Natural killer cell treated with Interleukin-12 subunit alpha and Interleukin-12 subunit beta and Interleukin-15 and Interleukin-18, amount 100 ng/mL, for 72 hours (primary cell): ENCODE measurements around the gene MAN2A1. TPM values are rescaled to one million over a fixed set of nuclear protein-coding genes. Genes with fewer than 3 reads are reported as not detected.

Experiments
- ATAC-seq, 2 donors: fragments of 150-1000 bp; cut with Tn5 transposase in 1 of 2; sonication (Bioruptor Pico), chemical (Tn5 transposase) in 1 of 2; 2 replicates each; pipeline ENCODE4 v1.10.0; 2021
- DNase-seq: peaks from one replicate; pipeline ENCODE4 v3.0.0; 2022; ENCODE audit warnings: low spot score
- H3K27ac Mint-ChIP-seq, 2 donors: 1 replicate in 1 of 2; 2 replicates in 1 of 2; pipeline ENCODE4 v1.8.0; 2022; ENCODE audit warnings: mixed read lengths in 2 of 2, mild to moderate bottlenecking in 1 of 2, moderate library complexity in 1 of 2
- H3K27me3 Mint-ChIP-seq, 2 donors: 1 replicate in 1 of 2; 2 replicates in 1 of 2; pipeline ENCODE4 v1.8.0; 2022; ENCODE audit warnings: mixed read lengths in 2 of 2
- H3K36me3 Mint-ChIP-seq: one replicate; pipeline ENCODE4 v1.8.0; 2022; ENCODE audit warnings: mixed read lengths
- H3K4me1 Mint-ChIP-seq, 2 donors: 1 replicate in 1 of 2; 2 replicates in 1 of 2; pipeline ENCODE4 v1.8.0; 2022; ENCODE audit warnings: low read depth in 2 of 2, mixed read lengths in 2 of 2, mild to moderate bottlenecking in 1 of 2
- H3K4me3 Mint-ChIP-seq: one replicate; pipeline ENCODE4 v1.8.0; 2022; ENCODE audit warnings: mixed read lengths
- H3K9me3 Mint-ChIP-seq: 2 replicates; pipeline ENCODE4 v1.8.0; 2022; ENCODE audit warnings: mixed read lengths
- total RNA-seq, 2 donors: library from RNA; stranded (reverse); gene quantifications; one replicate each; pipeline ENCODE4 v1.2.3, GENCODE V29; 2022

MAN2A1 gene
- total RNA-seq, 2 donors from 2014 or later, result 37.9 to 38.7 TPM

GRCh38 chr5:109703829-109704228, 14.1 kb downstream of the MAN2A1 start:
- H3K27me3 Mint-ChIP-seq, result no peaks in the 10 kb centered on the region
- DNase-seq, result no peak
- ATAC-seq, result no peak
- H3K36me3 Mint-ChIP-seq, result peaks cover 4% of the 10 kb centered on the region
- H3K27ac Mint-ChIP-seq, result no peak overlapping the region
- H3K9me3 Mint-ChIP-seq, result no peaks in the 10 kb centered on the region
- peaks cover 41 to 51% of the 10 kb centered on the region in 2 donors for H3K4me1 Mint-ChIP-seq
- no peak overlapping the region for H3K4me3 Mint-ChIP-seq

GRCh38 chr5:109704282-109704952, 14.7 kb downstream of the MAN2A1 start:
- Mint-ChIP-seq H3K27ac (no peak overlapping the region), H3K4me3 (no peak overlapping the region), H3K27me3 (no peaks in the 10 kb centered on the region), H3K4me1 (peaks cover 41 to 50% of the 10 kb centered on the region in 2 donors), H3K9me3 (no peaks in the 10 kb centered on the region), H3K36me3 (no peaks in the 10 kb centered on the region)
- DNase-seq, result no peak
- no peak for ATAC-seq

- peaks cover 41 to 46% of the 10 kb centered on the region in 2 donors for H3K4me1 Mint-ChIP-seq
- no peaks in the 10 kb centered on the region for H3K36me3 Mint-ChIP-seq
- no peak for ATAC-seq
Observed at GRCh38 chr5:109705596-109705995, 15.9 kb downstream of the MAN2A1 start.

GRCh38 chr5:109706095-109706494, 16.4 kb downstream of the MAN2A1 start:
- DNase-seq (no peak), ATAC-seq (no peak)
- no peaks in the 10 kb centered on the region for H3K36me3 Mint-ChIP-seq
- H3K27me3 Mint-ChIP-seq, result no peaks in the 10 kb centered on the region
- peaks cover 40 to 42% of the 10 kb centered on the region in 2 donors for H3K4me1 Mint-ChIP-seq
- no peak overlapping the region for H3K27ac Mint-ChIP-seq
- H3K9me3 Mint-ChIP-seq, result no peaks in the 10 kb centered on the region
- H3K4me3 Mint-ChIP-seq, result no peak overlapping the region

More at GRCh38 chr5:109705596-109705995, 15.9 kb downstream of the MAN2A1 start:
- no peak for DNase-seq
- no peak overlapping the region for H3K4me3 Mint-ChIP-seq
- no peak overlapping the region for H3K27ac Mint-ChIP-seq
- no peaks in the 10 kb centered on the region for H3K9me3 Mint-ChIP-seq
- no peaks in the 10 kb centered on the region for H3K27me3 Mint-ChIP-seq

GRCh38 chr5:109707531-109707930, 17.8 kb downstream of the MAN2A1 start:
- Mint-ChIP-seq H3K4me1 (peaks cover 40% of the 10 kb centered on the region in 2 donors), H3K4me3 (no peak overlapping the region), H3K9me3 (no peaks in the 10 kb centered on the region), H3K27me3 (no peaks in the 10 kb centered on the region), H3K27ac (no peak overlapping the region), H3K36me3 (no peaks in the 10 kb centered on the region)
- ATAC-seq (no peak), DNase-seq (no peak)

- Mint-ChIP-seq H3K4me3 (no peak overlapping the region), H3K36me3 (no peaks in the 10 kb centered on the region), H3K27me3 (no peaks in the 10 kb centered on the region), H3K27ac (no peak overlapping the region), H3K4me1 (peaks cover 43 to 45% of the 10 kb centered on the region in 2 donors), H3K9me3 (no peaks in the 10 kb centered on the region)
- DNase-seq (no peak), ATAC-seq (no peak)
Observed at GRCh38 chr5:109708813-109709212, 19.1 kb downstream of the MAN2A1 start.

- H3K27me3 Mint-ChIP-seq, result no peaks in the 10 kb centered on the region
- H3K4me1 Mint-ChIP-seq, result peaks cover 42 to 46% of the 10 kb centered on the region in 2 donors
- H3K4me3 Mint-ChIP-seq, result no peak overlapping the region
- DNase-seq (no peak), ATAC-seq (no peak)
- H3K9me3 Mint-ChIP-seq, result no peaks in the 10 kb centered on the region
- H3K27ac Mint-ChIP-seq, result no peak overlapping the region
- no peaks in the 10 kb centered on the region for H3K36me3 Mint-ChIP-seq
Observed at GRCh38 chr5:109709225-109709624, 19.5 kb downstream of the MAN2A1 start.

GRCh38 chr5:109711673-109712072, 21.9 kb downstream of the MAN2A1 start:
- DNase-seq, result no peak
- Mint-ChIP-seq H3K9me3 (no peaks in the 10 kb centered on the region), H3K4me1 (peaks cover 31 to 39% of the 10 kb centered on the region in 2 donors), H3K27me3 (no peaks in the 10 kb centered on the region), H3K4me3 (no peak overlapping the region), H3K36me3 (no peaks in the 10 kb centered on the region), H3K27ac (no peak overlapping the region)
- ATAC-seq, result no peak

- H3K36me3 Mint-ChIP-seq, result peaks cover 6% of the 10 kb centered on the region
Observed at GRCh38 chr5:109713453-109713852, 23.7 kb downstream of the MAN2A1 start.

GRCh38 chr5:109714592-109714991, 24.9 kb downstream of the MAN2A1 start:
- Mint-ChIP-seq H3K36me3 (peaks cover 9% of the 10 kb centered on the region), H3K4me3 (no peak overlapping the region), H3K4me1 (peaks cover 16 to 20% of the 10 kb centered on the region in 2 donors), H3K27me3 (no peaks in the 10 kb centered on the region), H3K27ac (no peak overlapping the region), H3K9me3 (no peaks in the 10 kb centered on the region)
- DNase-seq, result no peak
- no peak for ATAC-seq

More at GRCh38 chr5:109713453-109713852, 23.7 kb downstream of the MAN2A1 start:
- H3K4me1 Mint-ChIP-seq, result peaks cover 21 to 24% of the 10 kb centered on the region in 2 donors
- no peaks in the 10 kb centered on the region for H3K27me3 Mint-ChIP-seq
- H3K4me3 Mint-ChIP-seq, result no peak overlapping the region
- H3K9me3 Mint-ChIP-seq, result no peaks in the 10 kb centered on the region
- DNase-seq (no peak), ATAC-seq (no peak)
- H3K27ac Mint-ChIP-seq, result peak overlapping the region in 1 of 2 donors; percentile 68

- H3K27me3 Mint-ChIP-seq, result no peaks in the 10 kb centered on the region
- no peak overlapping the region for H3K27ac Mint-ChIP-seq
- ATAC-seq (no peak), DNase-seq (no peak)
- H3K9me3 Mint-ChIP-seq, result no peaks in the 10 kb centered on the region
- peaks cover 9% of the 10 kb centered on the region for H3K36me3 Mint-ChIP-seq
- peaks cover 5 to 13% of the 10 kb centered on the region in 2 donors for H3K4me1 Mint-ChIP-seq
- no peak overlapping the region for H3K4me3 Mint-ChIP-seq
Observed at GRCh38 chr5:109718216-109718615, 28.5 kb downstream of the MAN2A1 start.

- Mint-ChIP-seq H3K4me1 (peaks cover 4 to 14% of the 10 kb centered on the region in 2 donors), H3K27ac (no peak overlapping the region), H3K36me3 (peaks cover 9% of the 10 kb centered on the region), H3K27me3 (no peaks in the 10 kb centered on the region), H3K9me3 (no peaks in the 10 kb centered on the region), H3K4me3 (no peak overlapping the region)
- no peak for ATAC-seq
- DNase-seq, result no peak
Observed at GRCh38 chr5:109718632-109719031, 28.9 kb downstream of the MAN2A1 start.

GRCh38 chr5:109719978-109720377, 30.3 kb downstream of the MAN2A1 start:
- DNase-seq (no peak), ATAC-seq (no peak)
- Mint-ChIP-seq H3K27ac (no peak overlapping the region), H3K9me3 (no peaks in the 10 kb centered on the region), H3K4me3 (no peak overlapping the region), H3K36me3 (peaks cover 13% of the 10 kb centered on the region), H3K27me3 (no peaks in the 10 kb centered on the region), H3K4me1 (peaks cover 5 to 14% of the 10 kb centered on the region in 2 donors)

- peaks cover 13% of the 10 kb centered on the region for H3K36me3 Mint-ChIP-seq
- H3K27ac Mint-ChIP-seq, result no peak overlapping the region
- no peak for ATAC-seq
- no peaks in the 10 kb centered on the region for H3K27me3 Mint-ChIP-seq
- DNase-seq, result no peak
- peaks cover 5 to 14% of the 10 kb centered on the region in 2 donors for H3K4me1 Mint-ChIP-seq
- no peak overlapping the region for H3K4me3 Mint-ChIP-seq
- H3K9me3 Mint-ChIP-seq, result no peaks in the 10 kb centered on the region
Observed at GRCh38 chr5:109721741-109722140, 32.0 kb downstream of the MAN2A1 start.

GRCh38 chr5:109723606-109724005, 33.9 kb downstream of the MAN2A1 start:
- ATAC-seq (no peak), DNase-seq (no peak)
- no peaks in the 10 kb centered on the region for H3K9me3 Mint-ChIP-seq
- peaks cover 11% of the 10 kb centered on the region for H3K36me3 Mint-ChIP-seq
- H3K4me1 Mint-ChIP-seq, result peaks cover 5 to 23% of the 10 kb centered on the region in 2 donors
- no peak overlapping the region for H3K27ac Mint-ChIP-seq
- H3K27me3 Mint-ChIP-seq, result no peaks in the 10 kb centered on the region
- no peak overlapping the region for H3K4me3 Mint-ChIP-seq
